IPS-15b (cell line): ENCODE measurements around the gene LSM7.

Experiments used
- H3K27me3 ChIP-seq: one replicate; pipeline ENCODE4 v1.6.1; 2013; ENCODE audit warnings: low read length; ENCODE audit not compliant: control insufficient read depth, insufficient read depth
- H3K36me3 ChIP-seq: one replicate; pipeline ENCODE4 v1.6.1; 2013; ENCODE audit warnings: low read length; ENCODE audit not compliant: control insufficient read depth, insufficient read depth
- H3K4me1 ChIP-seq: one replicate; pipeline ENCODE4 v1.6.1; 2013; ENCODE audit warnings: mild to moderate bottlenecking, low read length; ENCODE audit not compliant: control insufficient read depth, insufficient read depth
- H3K4me3 ChIP-seq: one replicate; pipeline ENCODE4 v1.5.1; 2013; ENCODE audit warnings: low read depth, low read length
- H3K9ac ChIP-seq: one replicate; pipeline ENCODE4 v1.6.1; 2013; ENCODE audit warnings: low read depth, mild to moderate bottlenecking, low read length
- H3K9me3 ChIP-seq: one replicate; pipeline ENCODE4 v1.6.1; 2013; ENCODE audit warnings: mild to moderate bottlenecking, low read length; ENCODE audit not compliant: control insufficient read depth, insufficient read depth

The LSM7 gene

GRCh38 chr19:2325281-2326046 is 2.9 kb downstream of the LSM7 start:
- Histone ChIP-seq H3K9ac (no peak overlapping the region), H3K4me3 (no peak overlapping the region), H3K9me3 (no peaks in the 10 kb centered on the region), H3K36me3 (peaks cover 21% of the 10 kb centered on the region), H3K27me3 (no peaks in the 10 kb centered on the region), H3K4me1 (peaks cover 5% of the 10 kb centered on the region)

GRCh38 chr19:2324220-2324948 is 4.0 kb downstream of the LSM7 start:
- peaks cover 2% of the 10 kb centered on the region for H3K4me1 ChIP-seq
- peaks cover 21% of the 10 kb centered on the region for H3K36me3 ChIP-seq
- H3K27me3 ChIP-seq: no peaks in the 10 kb centered on the region
- H3K9ac ChIP-seq: no peak overlapping the region
- no peaks in the 10 kb centered on the region for H3K9me3 ChIP-seq
- H3K4me3 ChIP-seq: no peak overlapping the region

GRCh38 chr19:2323707-2324106 is 4.7 kb downstream of the LSM7 start:
- Histone ChIP-seq H3K9ac (no peak overlapping the region), H3K4me3 (no peak overlapping the region), H3K9me3 (no peaks in the 10 kb centered on the region), H3K4me1 (no peaks in the 10 kb centered on the region), H3K27me3 (no peaks in the 10 kb centered on the region), H3K36me3 (peaks cover 21% of the 10 kb centered on the region)

- no peak overlapping the region for H3K9ac ChIP-seq
- no peaks in the 10 kb centered on the region for H3K9me3 ChIP-seq
- H3K4me1 ChIP-seq: no peaks in the 10 kb centered on the region
- H3K27me3 ChIP-seq: no peaks in the 10 kb centered on the region
- peaks cover 20% of the 10 kb centered on the region for H3K36me3 ChIP-seq
- no peak overlapping the region for H3K4me3 ChIP-seq
These were observed 6.7 kb downstream of the LSM7 start for GRCh38 chr19:2321565-2322283.

- Histone ChIP-seq H3K9ac (no peak overlapping the region), H3K27me3 (no peaks in the 10 kb centered on the region), H3K9me3 (no peaks in the 10 kb centered on the region), H3K4me3 (no peak overlapping the region), H3K4me1 (no peaks in the 10 kb centered on the region), H3K36me3 (peaks cover 17% of the 10 kb centered on the region)
These were observed 7.4 kb downstream of the LSM7 start for GRCh38 chr19:2320939-2321338.

GRCh38 chr19:2320049-2320448 is 8.3 kb downstream of the LSM7 start:
- no peak overlapping the region for H3K9ac ChIP-seq
- no peaks in the 10 kb centered on the region for H3K27me3 ChIP-seq
- H3K4me3 ChIP-seq: no peak overlapping the region
- H3K4me1 ChIP-seq: no peaks in the 10 kb centered on the region
- peaks cover 15% of the 10 kb centered on the region for H3K36me3 ChIP-seq
- H3K9me3 ChIP-seq: peaks cover 2% of the 10 kb centered on the region

- no peaks in the 10 kb centered on the region for H3K27me3 ChIP-seq
- peaks cover 5% of the 10 kb centered on the region for H3K9me3 ChIP-seq
- H3K4me1 ChIP-seq: no peaks in the 10 kb centered on the region
- peaks cover 10% of the 10 kb centered on the region for H3K36me3 ChIP-seq
- H3K4me3 ChIP-seq: no peak overlapping the region
- no peak overlapping the region for H3K9ac ChIP-seq
These were observed 8.8 kb downstream of the LSM7 start for GRCh38 chr19:2319551-2319950.

GRCh38 chr19:2318923-2319322 is 9.5 kb downstream of the LSM7 start:
- H3K27me3 ChIP-seq: no peaks in the 10 kb centered on the region
- peaks cover 6% of the 10 kb centered on the region for H3K36me3 ChIP-seq
- H3K4me3 ChIP-seq: no peak overlapping the region
- no peak overlapping the region for H3K9ac ChIP-seq
- no peaks in the 10 kb centered on the region for H3K4me1 ChIP-seq
- H3K9me3 ChIP-seq: peaks cover 5% of the 10 kb centered on the region

- H3K9ac ChIP-seq: no peak overlapping the region
- H3K4me1 ChIP-seq: no peaks in the 10 kb centered on the region
- H3K9me3 ChIP-seq: peaks cover 5% of the 10 kb centered on the region
- no peaks in the 10 kb centered on the region for H3K27me3 ChIP-seq
- H3K36me3 ChIP-seq: peaks cover 4% of the 10 kb centered on the region
- no peak overlapping the region for H3K4me3 ChIP-seq
These were observed 10.6 kb downstream of the LSM7 start for GRCh38 chr19:2317756-2318155.

GRCh38 chr19:2317300-2317699 is 11.1 kb downstream of the LSM7 start:
- Histone ChIP-seq H3K36me3 (peaks cover 4% of the 10 kb centered on the region), H3K9me3 (peaks cover 5% of the 10 kb centered on the region), H3K4me3 (no peak overlapping the region), H3K4me1 (no peaks in the 10 kb centered on the region), H3K27me3 (no peaks in the 10 kb centered on the region), H3K9ac (no peak overlapping the region)

- Histone ChIP-seq H3K36me3 (no peaks in the 10 kb centered on the region), H3K9ac (no peak overlapping the region), H3K27me3 (no peaks in the 10 kb centered on the region), H3K9me3 (peaks cover 5% of the 10 kb centered on the region), H3K4me1 (no peaks in the 10 kb centered on the region), H3K4me3 (no peak overlapping the region)
These were observed 12.5 kb downstream of the LSM7 start for GRCh38 chr19:2315818-2316353.
